Left renal cortex interstitium (tissue), 4 donors: Measurements from ENCODE around the gene LRMDA. TPM values are rescaled to one million over a fixed set of nuclear protein-coding genes. Genes with fewer than 3 reads are reported as not detected.
"Not testable (repeated sequence)": the region's sequence is repeated elsewhere in the genome, so short reads cannot be mapped to it uniquely, and the experiment has no call there.

ENCODE experiments used
- DNase-seq, 4 donors: peaks; one replicate each; pipeline ENCODE4 v3.0.0-alpha.2; 2013; ENCODE audit warnings: low read depth in 4 of 4, low spot score in 2 of 4, missing footprints in 1 of 4
- polyA plus RNA-seq, 4 donors: library from polyadenylated mRNA; unstranded; fragments of 120-200 nt; gene quantifications; one replicate each; pipeline ENCODE4 v1.2.1, GENCODE V29; 2013; ENCODE audit not compliant: insufficient read length in 4 of 4

The LRMDA gene
- polyA plus RNA-seq, 4 donors, result 15.3 to 23.5 (median 21.1) TPM

- no peak for DNase-seq
Measured at GRCh38 chr10:75724047-75724446, 292.6 kb downstream of the LRMDA start.

DNA sequence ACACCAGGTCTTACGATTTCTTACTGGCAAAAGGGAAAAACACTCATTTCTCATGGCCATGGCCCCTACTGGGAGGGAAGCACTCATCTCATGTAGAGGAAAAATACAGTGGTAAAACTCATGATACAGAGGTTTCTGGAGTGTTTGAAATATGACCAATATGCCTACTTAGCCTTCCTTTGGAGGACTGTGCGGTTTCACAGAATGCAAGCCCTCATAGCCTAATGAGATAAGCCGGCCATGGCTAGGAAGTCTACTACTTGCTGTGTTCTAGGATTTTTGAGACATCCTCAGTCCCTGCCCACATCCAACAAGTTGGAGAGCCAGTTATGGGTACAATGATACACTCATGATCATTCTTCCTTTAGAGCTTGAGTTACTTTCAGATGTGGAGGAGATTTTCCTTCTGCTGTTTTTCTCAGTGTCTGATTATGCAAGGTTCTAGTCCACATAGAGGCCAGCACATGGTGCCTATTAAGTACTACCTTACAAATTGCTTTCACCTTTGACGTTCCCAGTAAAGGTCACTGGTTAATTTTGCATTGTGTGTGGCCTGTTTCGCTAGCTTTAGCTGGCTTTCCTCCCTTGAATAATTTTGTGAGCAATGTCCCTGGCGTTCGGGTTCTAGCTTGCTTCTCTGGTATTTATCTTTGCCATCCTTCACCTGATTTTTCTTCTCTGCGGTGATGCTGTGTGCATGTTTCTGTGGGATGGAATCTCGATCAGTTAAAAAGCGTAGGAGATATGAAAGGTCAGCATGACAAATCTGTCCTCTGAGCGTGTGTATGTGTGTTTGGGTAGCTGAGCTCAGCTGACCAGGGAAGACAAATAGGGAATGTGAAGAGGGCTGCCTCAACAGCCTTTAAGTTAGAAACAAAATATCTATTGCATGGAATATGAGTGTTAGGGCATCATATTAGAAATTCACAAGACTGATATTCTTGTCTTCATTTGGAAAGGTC is 295.4 kb downstream of the LRMDA start:
- DNase-seq, result no peak

GRCh38 chr10:75730847-75731246 is 299.4 kb downstream of the LRMDA start:
- DNase-seq, result no peak

DNA sequence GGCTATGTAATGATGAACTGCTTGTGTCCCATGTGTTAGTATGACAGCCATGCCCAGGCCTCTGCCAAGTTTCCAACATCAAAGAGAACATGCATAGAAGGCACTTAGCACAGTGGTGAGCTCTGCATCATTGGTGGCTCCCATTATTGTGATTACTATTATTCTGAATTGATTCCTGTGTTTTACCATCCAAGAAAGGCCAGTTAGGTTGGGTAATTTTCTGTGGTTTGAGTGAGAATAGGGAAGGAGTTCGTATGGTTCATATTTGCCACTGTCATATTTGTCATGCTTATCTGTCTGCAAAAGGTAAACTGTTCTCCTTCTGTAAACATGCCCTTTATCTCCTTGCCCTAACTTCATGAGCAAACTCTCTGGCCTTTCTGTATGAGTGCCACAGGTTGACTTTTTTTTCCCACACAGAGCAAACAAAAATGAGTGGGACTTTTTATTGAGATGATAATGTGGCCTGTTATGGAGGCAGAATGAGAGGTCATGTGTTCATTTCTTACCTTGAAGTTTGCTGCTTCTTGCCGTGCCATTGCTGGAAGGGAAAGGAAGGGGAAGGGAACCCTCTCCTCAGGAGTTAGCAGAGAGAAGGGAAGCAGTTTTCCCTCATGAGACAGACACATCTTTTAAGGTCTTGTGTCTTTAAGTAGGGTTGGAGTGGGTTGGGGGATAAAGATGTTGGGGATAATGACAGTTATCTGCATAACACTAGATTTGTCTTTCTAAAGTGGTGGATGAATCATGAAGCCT is 301.9 kb downstream of the LRMDA start:
- no peak for DNase-seq

DNA sequence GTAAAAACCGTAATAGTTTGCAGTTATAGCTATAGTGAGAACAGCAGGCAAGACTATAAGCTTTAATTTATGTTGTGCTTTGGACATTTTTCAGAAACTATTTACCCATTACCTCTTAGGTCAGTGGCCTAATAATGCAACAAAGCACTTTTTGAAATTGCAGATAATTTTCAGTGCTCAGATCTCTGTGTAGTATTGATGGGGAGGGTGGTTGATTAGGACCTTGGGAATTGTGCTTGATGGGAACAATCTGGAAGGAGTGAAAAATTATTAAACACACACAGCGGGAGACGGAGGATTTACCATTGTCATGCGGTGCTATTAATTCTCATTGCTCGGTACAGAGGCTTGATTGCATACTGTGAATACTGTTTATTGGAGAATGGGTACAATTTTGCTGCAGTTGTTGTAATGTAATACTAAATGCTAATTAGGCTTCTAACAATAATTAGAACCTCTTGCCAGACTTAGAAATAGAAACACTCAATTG is 304.8 kb downstream of the LRMDA start:
- DNase-seq, result no peak

DNA sequence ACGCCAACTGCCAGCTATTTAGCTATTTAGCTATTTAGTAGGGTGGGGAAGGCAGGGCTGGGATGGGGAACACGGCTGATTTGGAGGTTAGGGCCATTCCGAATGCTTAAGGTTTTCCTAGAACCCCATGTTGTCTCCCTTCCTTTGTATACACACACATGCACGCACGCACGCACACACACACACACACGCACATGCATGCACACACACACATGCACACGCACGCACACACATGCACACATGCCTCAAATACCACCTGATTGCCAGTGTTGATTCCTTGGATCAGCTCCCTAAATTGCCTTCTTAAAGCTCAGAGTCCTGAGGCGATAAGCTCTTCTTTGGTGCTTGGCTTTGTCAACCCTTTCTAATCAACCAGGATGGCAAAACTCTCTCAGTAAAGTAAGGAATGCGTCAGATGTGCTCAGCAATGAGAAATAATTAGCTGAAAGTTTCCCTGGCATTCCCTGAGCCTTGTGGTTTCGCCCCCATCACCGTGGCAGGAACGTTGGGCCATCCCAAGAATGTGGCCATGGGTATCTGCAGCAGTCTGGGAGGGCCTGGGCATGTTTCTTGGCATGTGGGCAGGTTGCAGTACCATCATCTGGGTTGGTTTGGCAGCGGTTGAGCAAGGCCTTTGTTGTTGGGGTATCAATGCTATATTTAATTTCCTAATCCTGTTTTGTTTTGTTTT is 305.6 kb downstream of the LRMDA start:
- DNase-seq, result no peak

DNA sequence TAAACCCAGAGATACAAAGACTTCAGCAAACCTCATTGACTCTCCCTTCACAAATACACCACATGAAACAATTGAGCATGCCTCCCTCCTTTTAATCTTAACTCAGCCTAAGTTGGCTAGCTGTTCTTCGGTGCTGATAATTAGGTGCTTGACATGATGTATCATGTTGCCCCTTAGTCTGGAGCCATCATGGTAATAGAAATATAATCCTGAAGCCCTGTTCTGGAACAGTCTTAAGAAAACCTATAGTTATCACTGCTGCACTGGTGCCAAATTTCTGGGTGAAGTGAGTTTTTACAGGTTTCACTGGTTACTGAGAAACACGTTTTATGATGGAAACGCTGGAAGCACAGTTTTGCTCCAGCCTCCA is 306.1 kb downstream of the LRMDA start:
- no peak for DNase-seq

DNA sequence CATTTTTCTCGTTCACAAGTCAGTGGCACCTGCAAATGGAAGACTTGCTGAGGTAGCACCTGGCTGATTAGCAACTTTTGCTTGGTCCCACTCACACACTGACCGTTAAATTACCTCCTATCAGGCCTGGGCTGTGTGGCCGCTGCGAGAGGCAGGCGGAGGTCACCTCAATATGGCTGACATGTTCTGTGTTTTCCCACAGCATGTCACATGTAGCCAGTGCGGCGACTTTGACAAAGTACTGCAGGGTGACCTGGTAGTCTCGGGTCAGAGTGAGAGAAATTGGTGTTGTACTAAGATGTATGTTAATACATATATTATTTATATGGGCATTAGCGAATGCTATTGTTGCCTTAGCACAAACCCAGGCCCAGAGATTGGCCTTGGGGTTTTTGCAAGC is 307.5 kb downstream of the LRMDA start:
- no peak for DNase-seq

GRCh38 chr10:75739414-75740143 is 308.2 kb downstream of the LRMDA start:
- no peak for DNase-seq

DNA sequence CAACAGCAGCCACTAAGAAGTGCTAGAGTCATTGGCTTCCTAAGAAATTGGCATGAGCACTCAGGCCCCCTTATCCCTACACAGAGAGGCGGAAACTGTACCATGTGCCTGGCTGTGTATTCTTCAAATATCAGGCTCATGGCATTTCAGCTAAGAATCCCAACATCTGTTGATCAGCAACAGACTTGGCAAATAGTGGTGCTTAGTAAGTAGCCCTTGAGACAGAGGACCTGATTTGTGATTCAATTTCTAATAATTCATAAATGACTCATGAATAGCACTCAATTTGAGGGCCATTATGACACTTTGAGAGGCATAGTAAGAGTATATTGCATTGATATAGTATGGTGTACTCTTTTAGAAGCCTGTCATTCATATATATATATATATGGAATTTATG is 309.1 kb downstream of the LRMDA start:
- DNase-seq, result no peak

- no peak for DNase-seq
Measured at GRCh38 chr10:75742355-75742754, 310.9 kb downstream of the LRMDA start.

- DNase-seq, result no peak
Measured at GRCh38 chr10:75743291-75743778, 311.9 kb downstream of the LRMDA start.

DNA sequence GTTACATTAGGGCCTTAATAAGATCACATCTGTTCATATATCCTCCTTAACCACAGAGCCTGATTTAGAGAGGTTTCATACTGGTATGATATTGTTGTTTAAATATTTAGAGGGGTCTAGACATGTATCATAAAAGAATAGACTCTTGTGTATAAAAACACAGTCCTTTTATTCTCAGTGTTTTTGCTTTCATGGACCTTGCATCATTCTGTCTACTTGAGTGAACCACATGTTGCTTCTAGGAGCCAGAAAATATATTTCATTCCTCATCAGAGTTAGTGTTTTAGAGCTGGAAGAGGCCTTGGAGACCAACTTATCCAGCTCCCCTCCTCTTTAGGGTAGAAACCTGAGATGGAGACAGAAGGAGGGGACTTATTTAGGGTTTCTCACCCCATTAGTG is 312.8 kb downstream of the LRMDA start:
- DNase-seq, result no peak

- no peak for DNase-seq
Measured at GRCh38 chr10:75746356-75746755, 314.9 kb downstream of the LRMDA start.

DNA sequence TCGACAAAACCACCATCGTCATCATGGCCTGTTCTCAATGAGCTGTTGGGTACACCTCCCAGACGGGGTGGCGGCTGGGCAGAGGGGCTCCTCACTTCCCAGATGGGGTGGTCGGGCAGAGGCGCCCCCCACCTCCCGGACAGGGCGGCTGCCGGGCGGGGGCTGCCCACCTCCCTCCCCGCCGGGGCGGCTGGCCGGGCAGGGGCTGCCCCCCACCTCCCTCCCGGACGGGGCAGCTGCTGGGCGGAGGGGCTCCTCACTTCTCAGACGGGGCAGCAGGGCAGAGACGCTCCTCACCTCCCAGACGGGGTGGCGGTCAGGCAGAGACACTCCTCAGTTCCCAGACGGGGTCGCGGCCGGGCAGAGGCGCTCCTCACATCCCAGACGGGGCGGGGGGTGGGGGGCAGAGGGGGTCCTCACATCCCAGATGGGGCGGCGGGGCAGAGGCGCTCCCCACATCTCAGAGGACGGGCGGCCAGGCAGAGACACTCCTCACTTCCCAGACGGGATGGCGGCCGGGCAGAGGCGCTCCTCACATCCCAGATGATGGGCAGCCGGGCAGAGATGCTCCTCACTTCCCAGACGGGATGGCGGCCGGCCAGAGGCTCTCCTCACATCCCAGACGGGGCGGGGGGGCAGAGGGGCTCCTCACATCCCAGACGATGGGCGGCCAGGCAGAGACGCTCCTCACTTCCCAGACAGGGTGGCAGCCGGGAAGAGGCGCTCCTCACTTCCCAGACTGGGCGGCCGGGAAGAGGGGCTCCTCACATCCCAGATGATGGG is 318.9 kb downstream of the LRMDA start:
- DNase-seq, result not testable (repeated sequence)

- no peak for DNase-seq
Measured at GRCh38 chr10:75751232-75751631, 319.8 kb downstream of the LRMDA start.

- DNase-seq, result no peak
Measured at GRCh38 chr10:75753621-75754020, 322.2 kb downstream of the LRMDA start.

DNA sequence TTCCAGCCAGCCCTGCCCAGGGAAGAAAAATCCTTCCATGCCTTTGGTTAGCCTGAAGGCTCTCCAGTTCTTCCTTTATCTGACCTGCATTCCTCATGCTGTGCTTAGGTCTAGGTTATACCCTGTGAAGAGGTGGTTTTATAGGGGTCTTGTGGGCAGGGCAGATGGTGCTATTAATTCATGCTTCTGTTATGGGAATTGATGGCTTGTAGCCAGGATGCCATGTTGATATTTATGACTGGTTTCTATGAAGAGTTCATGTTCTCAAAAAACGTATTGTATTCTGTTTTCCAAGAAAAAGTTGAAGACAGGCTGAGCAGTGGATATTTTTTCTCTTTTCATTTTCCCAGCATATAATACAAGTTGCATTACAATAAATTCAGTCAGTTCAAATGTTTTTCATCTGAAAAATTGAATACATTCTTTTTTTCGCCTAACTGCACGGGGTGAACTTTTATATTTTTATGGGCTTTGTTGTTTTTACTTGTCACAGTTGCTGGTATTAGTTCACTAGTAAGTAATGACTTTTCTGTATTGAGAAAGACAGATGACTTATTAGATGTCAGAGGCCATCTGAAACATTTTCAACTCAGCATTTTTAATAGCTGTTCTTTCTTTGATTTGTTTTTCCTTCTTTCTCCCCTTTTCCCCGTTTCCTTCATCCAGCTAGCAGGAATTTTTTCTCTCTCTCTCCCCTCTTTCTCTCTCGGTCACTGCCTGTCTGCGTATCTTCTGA is 322.8 kb downstream of the LRMDA start:
- no peak for DNase-seq

DNA sequence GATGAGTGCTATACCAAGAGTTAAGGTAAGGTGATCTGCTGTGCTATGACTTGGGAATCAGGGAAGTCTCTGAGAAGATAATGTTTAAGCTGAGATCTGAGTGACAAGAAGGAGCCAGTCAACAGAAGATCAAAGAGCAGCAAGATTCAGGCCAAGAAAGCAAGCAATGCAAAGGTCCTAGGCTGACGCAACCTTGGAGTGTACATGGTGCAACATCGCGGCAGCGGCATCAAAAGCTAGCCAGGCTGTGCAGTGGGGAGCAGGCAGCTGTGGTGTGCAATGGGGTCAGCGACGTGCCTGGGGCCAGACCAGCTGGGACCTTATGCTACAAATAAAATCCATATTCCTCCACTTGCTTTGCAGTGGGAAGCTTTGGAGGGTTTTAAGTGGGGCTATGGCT is 324.1 kb downstream of the LRMDA start:
- DNase-seq, result no peak
